Liver (tissue), 9 donors: ENCODE results near the gene SLC9C2. TPM values are rescaled to one million over a fixed set of nuclear protein-coding genes. Genes with fewer than 3 reads are reported as not detected.

Experiments
- DNase-seq: peaks from one replicate; pipeline ENCODE4 v3.0.0-alpha.2; 2017; ENCODE audit warnings: low spot score
- H3K27ac ChIP-seq, 2 donors: one replicate each; pipeline ENCODE4 v1.7.0; 2013; ENCODE audit warnings: inconsistent platforms in 2 of 2, low read length in 2 of 2, control low read depth in 1 of 2, low read depth in 1 of 2, mild to moderate bottlenecking in 1 of 2
- H3K27me3 ChIP-seq, 4 donors: one replicate each; pipeline versions ENCODE4 v1.6.1 to v1.7.0; 2013; ENCODE audit warnings: low read length in 3 of 4, inconsistent platforms in 1 of 4, mild to moderate bottlenecking in 1 of 4, moderate library complexity in 1 of 4; ENCODE audit not compliant: control insufficient read depth in 4 of 4, insufficient read depth in 4 of 4
- H3K36me3 ChIP-seq, 4 donors: one replicate each; pipeline versions ENCODE4 v1.6.1 to v1.7.0; 2013; ENCODE audit warnings: low read length in 3 of 4, mild to moderate bottlenecking in 3 of 4, low read depth in 1 of 4, moderate library complexity in 1 of 4; ENCODE audit not compliant: control insufficient read depth in 4 of 4, insufficient read depth in 3 of 4
- H3K4me1 ChIP-seq, 4 donors: one replicate each; pipeline versions ENCODE4 v1.6.1 to v1.7.0; 2013; ENCODE audit warnings: low read length in 3 of 4, mild to moderate bottlenecking in 3 of 4, moderate library complexity in 1 of 4; ENCODE audit not compliant: control insufficient read depth in 4 of 4, insufficient read depth in 4 of 4
- H3K4me3 ChIP-seq, 3 donors: one replicate each; pipeline versions ENCODE4 v1.6.1 to v1.7.0; 2013; ENCODE audit warnings: low read length in 3 of 3, control low read depth in 1 of 3, low read depth in 1 of 3, mild to moderate bottlenecking in 1 of 3
- H3K9ac ChIP-seq, 2 donors: one replicate each; pipeline ENCODE4 v1.7.0; 2013; ENCODE audit warnings: low read length in 2 of 2, mild to moderate bottlenecking in 2 of 2, moderate library complexity in 2 of 2, control low read depth in 1 of 2, low read depth in 1 of 2
- H3K9me3 ChIP-seq, 4 donors: one replicate each; pipeline versions ENCODE4 v1.6.1 to v1.7.0; 2013; ENCODE audit warnings: low read length in 3 of 4; ENCODE audit not compliant: control insufficient read depth in 4 of 4
- ATF3 ChIP-seq: IDR thresholded peaks from 2 replicates; pipeline ENCODE4 v1.6.1; 2016; ENCODE audit warnings: antibody characterized with exemption
- EGR1 ChIP-seq, 2 donors: IDR thresholded peaks; 2 replicates each; pipeline ENCODE4 v1.6.1; 2016 to 2018; ENCODE audit warnings: antibody characterized with exemption in 2 of 2, low read depth in 2 of 2
- FOXA1 ChIP-seq: IDR thresholded peaks from 2 replicates; pipeline ENCODE4 v1.6.1; 2016; ENCODE audit warnings: antibody characterized with exemption
- FOXA2 ChIP-seq: IDR thresholded peaks from 2 replicates; pipeline ENCODE4 v1.6.1; 2016; ENCODE audit warnings: antibody characterized with exemption
- GABPA ChIP-seq, 2 donors: IDR thresholded peaks in 1 of 2; conservative IDR thresholded peaks in 1 of 2; 2 replicates each; pipeline ENCODE4 v1.6.1; 2016; ENCODE audit warnings: antibody characterized with exemption in 2 of 2, mild to moderate bottlenecking in 1 of 2, moderate library complexity in 1 of 2
- HNF4A ChIP-seq, 2 donors: conservative IDR thresholded peaks; 2 replicates each; pipeline ENCODE4 v1.6.1; 2016; ENCODE audit warnings: antibody characterized with exemption in 2 of 2, mild to moderate bottlenecking in 2 of 2
- HNF4G ChIP-seq: IDR thresholded peaks from 2 replicates; pipeline ENCODE4 v1.6.1; 2016; ENCODE audit warnings: antibody characterized with exemption
- JUND ChIP-seq, 2 donors: IDR thresholded peaks; 2 replicates each; pipeline ENCODE4 v1.6.1; 2016; ENCODE audit warnings: antibody characterized with exemption in 2 of 2
- MAX ChIP-seq: IDR thresholded peaks from 2 replicates; pipeline ENCODE4 v1.6.1; 2016; ENCODE audit warnings: antibody characterized with exemption
- NR2F2 ChIP-seq: IDR thresholded peaks from 2 replicates; pipeline ENCODE4 v1.6.1; 2016; ENCODE audit warnings: antibody characterized with exemption
- RAD21 ChIP-seq, 2 donors: IDR thresholded peaks; 2 replicates each; pipeline ENCODE4 v1.6.1; 2016; ENCODE audit warnings: antibody characterized with exemption in 2 of 2, mild to moderate bottlenecking in 2 of 2
- RXRA ChIP-seq, 2 donors: IDR thresholded peaks; 2 replicates each; pipeline ENCODE4 v1.6.1; 2017 to 2018; ENCODE audit warnings: antibody characterized with exemption in 2 of 2, mild to moderate bottlenecking in 1 of 2
- SP1 ChIP-seq: IDR thresholded peaks from 2 replicates; pipeline ENCODE4 v1.6.1; 2018; ENCODE audit warnings: antibody characterized with exemption, mild to moderate bottlenecking
- TAF1 ChIP-seq: conservative IDR thresholded peaks from 2 replicates; pipeline ENCODE4 v1.6.1; 2016; ENCODE audit warnings: antibody characterized with exemption, mild to moderate bottlenecking
- YY1 ChIP-seq: IDR thresholded peaks from 2 replicates; pipeline ENCODE4 v1.6.1; 2016; ENCODE audit warnings: antibody characterized with exemption, mild to moderate bottlenecking
- ZBTB33 ChIP-seq: IDR thresholded peaks from 2 replicates; pipeline ENCODE4 v1.6.1; 2016; ENCODE audit warnings: antibody characterized with exemption
- WGBS: extraction: QIAGEN DNeasy Blood & Tissue Kit; methylation state at CpG from one replicate; pipeline ENCODE4 v1.1.7; 2013; 5-methylcytosine and 5-hydroxymethylcytosine counted together
- polyA plus RNA-seq, 2 donors: library from polyadenylated mRNA; stranded (reverse) in 1 of 2; unstranded in 1 of 2; fragments of 200-250 nt in 1 of 2; fragments of >200 nt in 1 of 2; fragmentation: Nextera tagmentation in 1 of 2; extraction: Ambion mirVana in 1 of 2; gene quantifications; one replicate each; pipeline versions ENCODE4 v1.2.1 to v1.2.3, GENCODE V29; 2013 to 2015
- total RNA-seq, 2 donors: library from RNA; depleted of rRNA; stranded (reverse); fragments of >200 nt; gene quantifications; one replicate each; pipeline ENCODE4 v1.2.3, GENCODE V29; 2014
- TF ChIP-seq, protein P1 (sequence below): IDR thresholded peaks from 2 replicates; pipeline ENCODE4 v1.6.1; 2016; ENCODE audit warnings: antibody characterized with exemption, mild to moderate bottlenecking
- TF ChIP-seq, protein P2 (sequence below): fragments of 150-350 bp; IDR thresholded peaks from 2 replicates; pipeline ENCODE4 v1.5.1; 2017; ENCODE audit warnings: improper control_type of control experiment, low read depth, low read length; ENCODE audit not compliant: missing input control
- donor health status: healthy.
- donor health status: healthy.
- donor health status: healthy.
- donor health status: healthy.
- donor health status: healthy.

SLC9C2 gene
- total and polyA plus RNA-seq, 4 donors = not detected

DNA sequence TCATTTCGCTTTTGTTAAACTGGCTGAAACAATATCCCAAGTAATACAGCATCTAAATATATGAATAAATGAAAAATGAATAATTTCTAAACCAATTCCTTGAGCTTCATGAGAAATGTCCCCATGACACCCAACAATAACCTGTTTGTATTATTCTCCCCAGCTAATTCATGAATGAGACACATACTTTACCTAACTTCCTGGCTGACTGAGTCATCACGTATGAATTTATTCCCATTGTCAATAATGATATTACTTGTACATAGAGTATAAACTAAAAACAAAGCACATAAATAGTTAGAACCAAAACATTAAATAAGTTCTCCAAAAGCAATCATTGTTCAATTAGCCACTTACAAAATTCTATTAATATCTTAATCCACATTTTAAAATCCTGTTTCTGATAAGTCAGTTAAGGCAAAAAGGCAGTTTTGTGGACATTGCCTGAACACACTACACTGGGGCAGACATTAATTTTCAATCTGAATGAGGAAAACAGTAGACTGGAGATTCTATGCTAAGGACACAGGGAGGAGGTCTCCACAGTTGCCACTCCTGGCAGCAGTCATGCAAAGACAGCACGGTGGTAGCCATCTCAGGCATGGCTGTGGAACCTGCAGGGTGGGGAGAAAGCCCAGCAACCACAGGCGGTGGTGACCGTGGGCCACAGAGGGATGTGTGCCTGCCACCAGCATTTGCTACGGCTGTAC is 48.2 kb downstream of the SLC9C2 start:
- H3K4me3 ChIP-seq = no peak overlapping the region
- no peak overlapping the region for H3K9ac ChIP-seq
- no peak overlapping the region for H3K27ac ChIP-seq
- TF ChIP-seq JUND (IDR thresholded peaks at IDR 0.05) = no peak
- no peak for TF ChIP-seq EGR1 (IDR thresholded peaks at IDR 0.05; ENCODE audit: low read depth in 2 of 2)
- TF ChIP-seq TAF1 = no peak
- TF ChIP-seq, protein P1, sequence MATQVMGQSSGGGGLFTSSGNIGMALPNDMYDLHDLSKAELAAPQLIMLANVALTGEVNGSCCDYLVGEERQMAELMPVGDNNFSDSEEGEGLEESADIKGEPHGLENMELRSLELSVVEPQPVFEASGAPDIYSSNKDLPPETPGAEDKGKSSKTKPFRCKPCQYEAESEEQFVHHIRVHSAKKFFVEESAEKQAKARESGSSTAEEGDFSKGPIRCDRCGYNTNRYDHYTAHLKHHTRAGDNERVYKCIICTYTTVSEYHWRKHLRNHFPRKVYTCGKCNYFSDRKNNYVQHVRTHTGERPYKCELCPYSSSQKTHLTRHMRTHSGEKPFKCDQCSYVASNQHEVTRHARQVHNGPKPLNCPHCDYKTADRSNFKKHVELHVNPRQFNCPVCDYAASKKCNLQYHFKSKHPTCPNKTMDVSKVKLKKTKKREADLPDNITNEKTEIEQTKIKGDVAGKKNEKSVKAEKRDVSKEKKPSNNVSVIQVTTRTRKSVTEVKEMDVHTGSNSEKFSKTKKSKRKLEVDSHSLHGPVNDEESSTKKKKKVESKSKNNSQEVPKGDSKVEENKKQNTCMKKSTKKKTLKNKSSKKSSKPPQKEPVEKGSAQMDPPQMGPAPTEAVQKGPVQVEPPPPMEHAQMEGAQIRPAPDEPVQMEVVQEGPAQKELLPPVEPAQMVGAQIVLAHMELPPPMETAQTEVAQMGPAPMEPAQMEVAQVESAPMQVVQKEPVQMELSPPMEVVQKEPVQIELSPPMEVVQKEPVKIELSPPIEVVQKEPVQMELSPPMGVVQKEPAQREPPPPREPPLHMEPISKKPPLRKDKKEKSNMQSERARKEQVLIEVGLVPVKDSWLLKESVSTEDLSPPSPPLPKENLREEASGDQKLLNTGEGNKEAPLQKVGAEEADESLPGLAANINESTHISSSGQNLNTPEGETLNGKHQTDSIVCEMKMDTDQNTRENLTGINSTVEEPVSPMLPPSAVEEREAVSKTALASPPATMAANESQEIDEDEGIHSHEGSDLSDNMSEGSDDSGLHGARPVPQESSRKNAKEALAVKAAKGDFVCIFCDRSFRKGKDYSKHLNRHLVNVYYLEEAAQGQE = no peak
- TF ChIP-seq HNF4G = no peak
- TF ChIP-seq RXRA (IDR thresholded peaks at IDR 0.05) = no peak
- no peak for TF ChIP-seq ZBTB33
- TF ChIP-seq SP1 = no peak
- no peak for TF ChIP-seq ATF3
- no peak for TF ChIP-seq RAD21 (IDR thresholded peaks at IDR 0.05)
- no peak for TF ChIP-seq FOXA1
- no peak for TF ChIP-seq YY1
- TF ChIP-seq GABPA (IDR thresholded peaks at IDR 0.05 in 1 of 2, conservative IDR thresholded peaks at IDR 0.05 in 1 of 2) = no peak
- TF ChIP-seq HNF4A (conservative IDR thresholded peaks at IDR 0.05) = no peak
- no peak for TF ChIP-seq NR2F2
- TF ChIP-seq, protein P2, sequence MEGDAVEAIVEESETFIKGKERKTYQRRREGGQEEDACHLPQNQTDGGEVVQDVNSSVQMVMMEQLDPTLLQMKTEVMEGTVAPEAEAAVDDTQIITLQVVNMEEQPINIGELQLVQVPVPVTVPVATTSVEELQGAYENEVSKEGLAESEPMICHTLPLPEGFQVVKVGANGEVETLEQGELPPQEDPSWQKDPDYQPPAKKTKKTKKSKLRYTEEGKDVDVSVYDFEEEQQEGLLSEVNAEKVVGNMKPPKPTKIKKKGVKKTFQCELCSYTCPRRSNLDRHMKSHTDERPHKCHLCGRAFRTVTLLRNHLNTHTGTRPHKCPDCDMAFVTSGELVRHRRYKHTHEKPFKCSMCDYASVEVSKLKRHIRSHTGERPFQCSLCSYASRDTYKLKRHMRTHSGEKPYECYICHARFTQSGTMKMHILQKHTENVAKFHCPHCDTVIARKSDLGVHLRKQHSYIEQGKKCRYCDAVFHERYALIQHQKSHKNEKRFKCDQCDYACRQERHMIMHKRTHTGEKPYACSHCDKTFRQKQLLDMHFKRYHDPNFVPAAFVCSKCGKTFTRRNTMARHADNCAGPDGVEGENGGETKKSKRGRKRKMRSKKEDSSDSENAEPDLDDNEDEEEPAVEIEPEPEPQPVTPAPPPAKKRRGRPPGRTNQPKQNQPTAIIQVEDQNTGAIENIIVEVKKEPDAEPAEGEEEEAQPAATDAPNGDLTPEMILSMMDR = no peak
- TF ChIP-seq FOXA2 = no peak
- TF ChIP-seq MAX = no peak
- H3K36me3 ChIP-seq = no peaks in the 10 kb centered on the region
- no peaks in the 10 kb centered on the region for H3K27me3 ChIP-seq
- no peaks in the 10 kb centered on the region for H3K9me3 ChIP-seq
- no peak for DNase-seq
- no peaks in the 10 kb centered on the region for H3K4me1 ChIP-seq
- WGBS = 93% methylated on average over 6 of the region's 6 CpGs
